Measurements from ENCODE around the gene ALK.

Gene ALK

DNA sequence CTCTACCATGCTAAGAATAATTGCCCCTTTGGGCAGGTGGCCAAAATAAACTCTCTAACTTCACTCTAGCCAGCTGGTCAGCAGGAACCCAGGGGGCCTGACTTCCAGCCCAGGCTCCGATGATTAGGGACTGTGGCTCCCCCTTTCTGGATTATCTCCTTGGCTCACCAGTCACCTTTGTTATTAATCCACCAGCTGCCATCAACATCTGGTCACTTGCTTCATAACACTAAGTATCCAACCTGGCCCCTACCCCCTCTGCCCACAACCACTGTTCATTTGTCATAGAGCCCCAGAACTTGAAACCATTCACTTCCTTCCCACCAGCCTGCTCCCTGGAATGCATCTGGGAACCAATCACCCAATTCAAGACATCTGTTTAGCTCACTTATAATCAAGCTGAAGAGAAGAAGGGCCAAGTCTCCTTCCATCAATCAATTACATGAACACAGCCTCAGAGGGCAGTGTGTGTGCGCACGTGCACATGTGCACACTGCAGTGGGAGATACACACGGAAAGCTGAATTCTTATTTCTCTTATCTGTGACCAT lies 215.1 kb downstream of the ALK start:
- no peak for FAIRE-seq

DNA sequence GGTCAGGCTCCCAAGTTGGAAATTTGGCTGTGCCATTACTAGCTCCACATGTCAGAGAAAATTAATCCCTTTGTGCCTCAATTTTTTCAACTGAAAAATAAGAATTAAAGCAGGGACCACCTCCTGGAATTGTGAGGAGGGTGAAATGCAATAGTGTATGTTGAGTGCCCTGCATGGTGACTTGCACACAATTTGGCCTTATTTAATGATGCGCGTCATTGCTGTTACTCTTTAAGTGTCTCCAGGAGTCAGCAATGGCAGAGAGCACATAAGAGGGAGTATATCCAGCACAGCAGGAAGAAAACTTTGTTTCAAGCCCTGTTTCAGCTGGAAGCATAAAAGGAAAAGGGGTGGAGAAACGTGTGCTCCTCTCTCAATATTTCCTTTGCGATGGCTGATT lies 215.8 kb downstream of the ALK start:
- FAIRE-seq = no peak

DNA sequence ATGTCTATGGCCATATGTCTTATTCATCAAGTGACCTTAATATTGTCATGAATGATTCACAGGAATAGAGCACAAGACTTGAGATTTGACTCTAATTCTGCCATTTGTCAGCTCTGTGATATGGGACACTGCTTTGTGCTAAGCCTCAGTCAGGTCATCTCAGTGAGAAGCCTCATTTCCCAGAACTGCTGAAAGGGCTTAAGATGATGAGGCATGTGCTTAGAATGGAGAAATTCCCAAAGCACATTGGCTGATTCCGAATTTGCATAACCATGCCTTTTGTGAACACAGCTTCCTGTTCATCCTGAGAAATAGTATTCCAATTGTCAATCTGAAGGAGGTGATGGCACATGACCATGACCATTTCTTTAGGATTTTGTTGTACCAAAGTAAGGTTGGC lies 218.1 kb downstream of the ALK start:
- no peak for FAIRE-seq

- no peak for FAIRE-seq
Observed at GRCh38 chr2:29702276-29702675, 219.1 kb downstream of the ALK start.

GRCh38 chr2:29700560-29700959 lies 220.8 kb downstream of the ALK start:
- no peak for FAIRE-seq

- FAIRE-seq = no peak
Observed at GRCh38 chr2:29699045-29699444, 222.3 kb downstream of the ALK start.

DNA sequence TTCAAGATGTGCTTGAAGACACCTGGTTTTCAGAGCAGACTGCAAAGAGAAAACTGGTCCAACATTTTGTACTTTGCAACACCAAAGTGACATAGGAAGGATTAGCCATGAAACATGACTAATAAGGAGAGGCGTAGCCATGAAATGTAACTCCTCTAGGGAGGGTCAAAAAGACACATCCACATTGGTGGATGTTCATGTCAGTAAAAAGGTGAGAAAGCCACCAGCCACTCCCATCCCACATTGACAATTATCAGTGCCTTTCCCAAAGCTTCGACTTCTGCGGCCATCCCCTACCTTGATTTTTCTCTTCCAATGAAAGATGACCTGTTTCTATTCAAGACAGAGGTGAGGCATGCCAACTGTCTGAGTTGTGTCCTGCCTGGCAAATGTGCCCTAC lies 223.2 kb downstream of the ALK start:
- no peak for FAIRE-seq

DNA sequence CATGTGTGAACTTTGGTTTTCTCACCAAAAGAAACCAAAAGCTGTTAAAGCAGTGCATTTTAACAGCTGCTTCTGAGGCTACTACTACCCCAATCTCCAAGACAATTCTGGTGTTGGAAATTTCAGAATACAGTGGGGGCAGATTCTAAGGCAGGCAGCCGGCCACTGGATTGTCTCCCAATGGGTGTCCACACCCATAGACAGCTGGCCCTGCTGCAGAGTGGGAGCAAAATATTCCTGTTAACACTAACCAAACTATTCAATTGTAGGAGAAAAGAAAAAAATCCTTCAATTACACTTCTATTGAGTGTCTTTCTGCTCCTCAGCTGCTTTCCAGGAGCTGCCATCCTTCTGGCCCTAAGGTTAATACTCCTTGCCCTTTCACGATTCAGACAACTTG lies 223.7 kb downstream of the ALK start:
- no peak for FAIRE-seq

GRCh38 chr2:29697181-29697580 lies 224.2 kb downstream of the ALK start:
- no peak for FAIRE-seq

GRCh38 chr2:29694741-29695140 lies 226.6 kb downstream of the ALK start:
- no peak for FAIRE-seq

DNA sequence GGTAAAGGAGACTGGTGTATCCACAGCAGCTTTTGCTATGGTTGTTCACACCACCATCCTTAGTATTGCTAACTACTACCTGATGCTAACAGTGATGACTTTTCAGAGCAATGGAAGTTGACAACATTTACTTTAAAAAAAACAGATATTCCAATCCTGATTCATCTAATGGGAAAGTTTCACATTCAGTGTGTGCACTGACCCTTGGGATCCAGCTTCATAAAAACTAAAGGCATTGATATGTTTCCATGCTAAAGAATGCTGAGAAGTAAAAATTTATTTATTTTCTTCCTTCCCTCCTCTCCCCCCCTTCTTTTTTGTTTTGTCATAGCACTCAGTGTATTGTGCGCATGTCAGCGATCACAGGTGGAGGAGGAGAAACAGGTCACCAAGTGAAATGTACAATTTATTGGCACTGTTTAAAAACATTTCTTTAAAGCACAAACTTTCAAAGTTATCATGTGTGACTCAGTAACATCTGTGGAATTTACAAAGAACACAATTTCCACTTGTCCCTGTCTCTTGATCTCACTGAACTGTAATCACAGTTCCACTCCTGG lies 229.9 kb downstream of the ALK start:
- FAIRE-seq = no peak

- no peak for FAIRE-seq
Observed at GRCh38 chr2:29689666-29690065, 231.7 kb downstream of the ALK start.

- no peak for FAIRE-seq
Observed at GRCh38 chr2:29688429-29688828, 233.0 kb downstream of the ALK start.

DNA sequence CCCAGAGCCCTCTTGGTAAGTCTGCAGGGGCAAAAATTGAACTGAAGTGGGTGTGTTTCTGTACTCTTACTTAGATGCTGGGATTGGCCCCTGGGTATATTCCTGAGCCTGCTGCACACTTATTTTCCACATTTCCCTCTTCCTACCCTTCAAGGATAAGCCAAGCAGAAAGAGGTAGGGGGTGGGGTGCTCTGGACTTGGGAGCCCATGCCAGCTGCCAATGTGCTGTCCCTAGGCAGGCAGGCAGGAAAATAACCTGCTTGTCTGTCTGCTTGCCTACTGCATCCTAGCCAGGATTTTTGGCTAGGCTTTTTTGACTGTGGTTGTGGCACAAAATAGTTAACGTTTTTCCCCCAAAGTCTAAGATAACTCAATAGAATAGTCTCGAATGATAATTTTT lies 234.3 kb downstream of the ALK start:
- FAIRE-seq = no peak

GRCh38 chr2:29676886-29677453 lies 244.4 kb downstream of the ALK start:
- FAIRE-seq = no peak

DNA sequence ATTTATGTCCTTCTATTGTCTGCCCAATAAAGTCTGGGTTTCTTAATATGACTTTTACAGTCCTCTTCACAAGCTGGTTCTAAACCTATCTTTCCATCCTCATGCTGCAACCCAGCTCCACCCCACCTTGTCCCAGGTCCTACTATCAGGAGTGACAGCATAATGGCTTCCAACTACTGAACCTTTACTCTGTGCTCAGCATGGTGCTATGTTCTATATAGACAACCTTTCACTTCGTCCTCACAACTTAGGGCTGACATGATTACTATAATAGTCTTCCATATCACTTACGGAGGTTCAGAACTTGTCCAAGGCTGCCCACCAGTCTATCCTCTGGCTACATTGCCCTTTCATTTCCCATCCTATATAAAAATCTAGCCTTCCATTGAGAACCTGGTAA lies 256.8 kb downstream of the ALK start:
- no peak for FAIRE-seq

GRCh38 chr2:29663268-29663667 lies 258.1 kb downstream of the ALK start:
- no peak for FAIRE-seq

- FAIRE-seq = no peak
Observed at GRCh38 chr2:29662861-29663260, 258.5 kb downstream of the ALK start.

DNA sequence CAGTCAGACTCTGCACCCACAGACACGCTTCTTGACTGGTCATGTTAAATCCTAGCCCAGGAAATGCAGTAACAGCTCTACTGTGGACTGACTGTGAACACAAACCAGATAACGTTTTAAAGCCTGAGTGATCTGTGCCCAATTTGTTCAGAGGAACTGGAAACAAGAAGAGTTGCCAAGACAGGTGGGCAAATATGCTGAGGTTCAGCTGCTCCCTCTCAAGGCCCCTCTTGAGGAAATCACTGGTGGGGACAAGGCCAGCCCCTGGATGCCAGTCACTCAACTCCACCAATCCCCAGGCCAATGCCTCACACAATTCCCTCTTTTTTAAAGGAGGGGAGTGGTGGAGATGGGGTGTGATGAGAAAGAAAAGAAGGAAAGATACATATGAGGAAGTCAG lies 261.2 kb downstream of the ALK start:
- FAIRE-seq = no peak

DNA sequence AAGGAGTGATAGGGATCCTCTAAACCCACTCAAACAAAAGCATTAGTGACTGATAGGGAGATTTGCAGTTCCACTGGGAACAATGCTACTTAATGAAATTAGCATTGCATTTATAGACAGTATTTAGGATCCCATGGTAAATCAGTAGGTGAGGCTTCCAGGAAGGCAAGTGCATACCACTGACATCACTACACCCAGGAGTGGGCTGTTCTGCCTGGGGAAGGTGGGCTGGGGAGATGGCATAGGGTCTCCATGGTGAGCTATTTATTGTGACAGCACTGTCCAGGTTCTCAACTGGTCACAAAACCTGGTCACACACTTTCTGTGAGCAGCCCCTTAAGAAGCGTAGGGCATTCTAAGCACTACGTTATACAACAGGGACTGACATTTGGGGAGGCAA lies 262.2 kb downstream of the ALK start:
- no peak for FAIRE-seq

DNA sequence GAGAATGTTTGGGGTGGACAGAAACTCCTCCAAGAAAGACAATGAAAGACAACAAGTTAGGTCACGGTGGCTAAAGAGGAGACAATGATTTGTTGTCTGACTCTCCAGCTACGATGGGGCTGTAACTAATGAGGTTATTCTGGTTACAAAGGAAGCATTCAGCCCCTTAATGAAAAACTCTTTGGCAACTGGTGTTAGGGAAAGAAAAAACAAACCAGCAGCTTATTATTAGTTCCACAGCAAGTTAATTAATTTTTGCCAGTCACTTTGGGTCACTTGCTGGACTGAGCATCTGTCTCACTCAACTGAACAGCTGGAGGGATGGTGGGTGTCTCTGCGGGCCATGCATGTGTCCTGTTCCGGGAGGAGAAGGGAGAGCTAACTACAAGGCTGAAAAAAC lies 263.7 kb downstream of the ALK start:
- no peak for FAIRE-seq

DNA sequence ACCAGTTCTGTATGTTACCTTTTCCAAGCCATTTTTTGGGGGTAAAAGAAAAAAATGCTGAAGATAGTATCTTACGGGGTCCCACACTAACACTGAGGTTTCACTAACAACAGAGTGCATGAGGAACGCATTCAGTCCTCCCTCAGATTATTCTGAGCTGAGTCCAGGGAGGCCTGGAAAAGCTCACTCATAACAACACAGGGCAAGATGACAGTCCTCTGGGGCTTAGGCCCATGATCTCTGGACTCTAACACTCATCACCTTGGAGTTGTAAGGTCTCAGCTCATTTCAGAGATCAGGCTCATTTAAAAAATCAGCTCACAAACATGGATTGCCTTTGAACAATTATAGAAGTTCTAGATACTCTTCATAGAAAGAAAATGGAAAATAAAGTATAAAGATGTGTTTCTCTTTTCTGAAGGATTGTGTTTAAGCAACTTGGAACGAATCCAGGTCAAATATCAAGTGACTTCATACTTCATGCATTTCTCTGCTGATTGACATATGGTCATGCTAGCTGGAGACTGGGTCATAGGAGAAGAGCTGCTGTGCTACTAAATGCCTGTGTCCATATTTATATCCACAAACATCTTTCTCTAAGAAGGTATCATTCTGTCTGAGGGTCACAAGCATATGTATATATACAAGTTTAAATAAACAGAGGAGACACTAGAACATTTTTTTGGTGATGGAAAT lies 265.8 kb downstream of the ALK start:
- no peak for FAIRE-seq

- FAIRE-seq = no peak
Observed at GRCh38 chr2:29650631-29651097, 270.7 kb downstream of the ALK start.

- no peak for FAIRE-seq
Observed at GRCh38 chr2:29644949-29645348, 276.4 kb downstream of the ALK start.
